Measurements from ENCODE around the gene APOA4. TPM values are rescaled to one million over a fixed set of nuclear protein-coding genes. Genes with fewer than 3 reads are reported as not detected.

The APOA4 gene
- total and polyA plus RNA-seq, 2 of the 13 experiments (the other 11 are each of a cell fraction or from before 2014, with no cell fraction given), result 3.8 to 7.2 TPM

GRCh38 chr11:116792144-116792868, 30.8 kb downstream of the APOA4 start (continued):
- no peak for TF ChIP-seq DZIP1 (CRISPR knock-in tag; IDR thresholded peaks at IDR 0.05)
- TF ChIP-seq NCOA1 (CRISPR knock-in tag; IDR thresholded peaks at IDR 0.05), result peak; percentile 73
- no peak for TF ChIP-seq ZNF777 (CRISPR knock-in tag; IDR thresholded peaks at IDR 0.05)
- TF ChIP-seq TCF7 (IDR thresholded peaks at IDR 0.05; ENCODE audit: low read depth), result peak; percentile 85
- peak; percentile 87; the same call in 1 of the 2 replicates for TF ChIP-seq ZSCAN31 (CRISPR knock-in tag; IDR thresholded peaks at IDR 0.05; ENCODE audit: low read depth)
- no peak for TF ChIP-seq SP2 (CRISPR knock-in tag; IDR thresholded peaks at IDR 0.05)
- TF ChIP-seq IRX3 (CRISPR knock-in tag; IDR thresholded peaks at IDR 0.05; ENCODE audit: borderline replicate concordance, low read depth), result no peak
- peak; percentile 38; the same call in 1 of the 2 replicates for TF ChIP-seq DMAP1 (CRISPR knock-in tag; IDR thresholded peaks at IDR 0.05)
- 0 out of 2 replicates have a peak, but pooled peaks have one; percentile 14 for TF ChIP-seq DPF2 (CRISPR knock-in tag; IDR thresholded peaks at IDR 0.05; ENCODE audit: borderline replicate concordance, low read depth)
- peak; percentile 98 for TF ChIP-seq NR2F2 (IDR thresholded peaks at IDR 0.05; ENCODE audit: borderline replicate concordance, low read depth)
- peak; percentile 69; the same call in 1 of the 2 replicates for TF ChIP-seq ZNF589 (CRISPR knock-in tag; conservative IDR thresholded peaks at IDR 0.05)
- TF ChIP-seq ZNF234 (CRISPR knock-in tag; conservative IDR thresholded peaks at IDR 0.05), result no peak
- TF ChIP-seq ZBTB33 (CRISPR knock-in tag; IDR thresholded peaks at IDR 0.05), result no peak
- TF ChIP-seq TMF1 (CRISPR knock-in tag; IDR thresholded peaks at IDR 0.05; ENCODE audit: low read depth), result peak; percentile 51; the same call in 1 of the 2 replicates
- TF ChIP-seq HDAC2 (CRISPR knock-in tag; IDR thresholded peaks at IDR 0.05), result peak; percentile 74
- peak; percentile 27; the same call in 1 of the 3 replicates for TF ChIP-seq MXI1 (IDR thresholded peaks at IDR 0.05; ENCODE audit: borderline replicate concordance, low read depth, low read length)
- no peak; the same call in 1 of the 2 replicates for TF ChIP-seq PHF8 (CRISPR knock-in tag; IDR thresholded peaks at IDR 0.05)
- no peak for TF ChIP-seq TEAD3 (CRISPR knock-in tag; optimal IDR thresholded peaks at IDR 0.05; ENCODE audit: borderline replicate concordance)
- peak; percentile 41; the same call in 1 of the 2 replicates for TF ChIP-seq IKZF5 (CRISPR knock-in tag; IDR thresholded peaks at IDR 0.05)
- peak; percentile 79; the same call in 1 of the 2 replicates for TF ChIP-seq ZKSCAN5 (CRISPR knock-in tag; IDR thresholded peaks at IDR 0.05)
- TF ChIP-seq SAFB2 (CRISPR knock-in tag; IDR thresholded peaks at IDR 0.05; ENCODE audit: borderline replicate concordance, low read depth), result peak; percentile 69; the same call in 1 of the 2 replicates
- TF ChIP-seq MIER3 (CRISPR knock-in tag; IDR thresholded peaks at IDR 0.05; ENCODE audit: borderline replicate concordance), result peak; percentile 37; the same call in 1 of the 2 replicates
- no peak for TF ChIP-seq GMEB2 (CRISPR knock-in tag; IDR thresholded peaks at IDR 0.05; ENCODE audit: low read depth)
- TF ChIP-seq SSRP1 (CRISPR knock-in tag; IDR thresholded peaks at IDR 0.05), result no peak

Data from HepG2 (cell line).